ENCODE results near the gene DHRS13. TPM values are rescaled to one million over a fixed set of nuclear protein-coding genes. Genes with fewer than 3 reads are reported as not detected.

Gene DHRS13
- total and polyA plus RNA-seq, 4 donors: 5.0 to 91.6 (median 11.0) TPM

DNA sequence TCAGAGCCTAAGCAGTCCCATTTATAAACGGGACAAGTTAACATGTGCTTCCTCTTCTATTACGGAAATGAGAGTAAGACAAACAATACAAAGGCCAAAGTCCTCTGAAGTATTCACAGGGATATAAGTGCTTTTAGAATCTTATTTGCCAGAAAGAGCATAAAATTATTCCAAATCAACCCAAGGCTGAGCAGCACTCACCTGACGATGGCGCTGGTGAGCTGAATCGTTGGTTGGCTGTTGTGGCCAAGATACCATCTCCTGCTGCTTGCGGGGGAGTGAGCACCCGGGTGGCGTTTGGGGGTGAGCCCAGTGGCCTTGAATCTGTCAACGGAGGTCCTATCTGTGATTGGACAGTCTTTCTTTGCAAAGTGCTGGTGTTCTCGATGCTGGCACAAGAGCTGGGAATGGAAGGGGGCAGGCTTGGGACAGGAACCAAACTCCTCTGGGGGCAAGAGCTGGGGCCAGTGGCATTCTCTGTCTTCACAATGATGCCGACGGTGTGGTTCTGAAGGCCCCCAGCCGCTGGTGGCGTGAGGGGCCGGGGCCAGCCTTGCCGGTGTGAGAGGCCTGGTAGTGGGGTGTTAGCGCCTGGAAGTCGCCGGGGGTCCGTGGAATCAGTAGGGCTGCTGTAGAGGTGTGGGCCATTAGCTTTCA lies 9.5 kb upstream of the DHRS13 start:
- peak overlapping the region; percentile 43 to 77 for H3K27ac ChIP-seq (ENCODE audit: low read depth in 1 of 2, low read length in 2 of 2)
- no peak for DNase-seq (ENCODE audit: low spot score)
- 63% methylated on average over 20 of the region's 20 CpGs for WGBS
- peaks cover 25 to 86% (median 68%) of the 10 kb centered on the region in 4 donors for H3K36me3 ChIP-seq (ENCODE audit: control insufficient read depth in 4 of 4, insufficient read depth in 3 of 4, low read depth in 1 of 4, low read length in 3 of 4)
- no peaks in the 10 kb centered on the region for H3K27me3 ChIP-seq (ENCODE audit: control insufficient read depth in 4 of 4, insufficient read depth in 4 of 4, low read length in 3 of 4)
- no peak overlapping the region for H3K4me3 ChIP-seq (ENCODE audit: low read depth in 1 of 3, low read length in 3 of 3)
- H3K4me1 ChIP-seq (ENCODE audit: control insufficient read depth in 4 of 4, insufficient read depth in 4 of 4, low read length in 3 of 4): peaks cover 15 to 16% (median 16%) of the 10 kb centered on the region in 4 donors
- H3K9me3 ChIP-seq (ENCODE audit: control insufficient read depth in 4 of 4, low read length in 3 of 4): no peaks in the 10 kb centered on the region
- TF ChIP-seq FOXA2 (IDR thresholded peaks at IDR 0.05): no peak
- TF ChIP-seq, protein P1, sequence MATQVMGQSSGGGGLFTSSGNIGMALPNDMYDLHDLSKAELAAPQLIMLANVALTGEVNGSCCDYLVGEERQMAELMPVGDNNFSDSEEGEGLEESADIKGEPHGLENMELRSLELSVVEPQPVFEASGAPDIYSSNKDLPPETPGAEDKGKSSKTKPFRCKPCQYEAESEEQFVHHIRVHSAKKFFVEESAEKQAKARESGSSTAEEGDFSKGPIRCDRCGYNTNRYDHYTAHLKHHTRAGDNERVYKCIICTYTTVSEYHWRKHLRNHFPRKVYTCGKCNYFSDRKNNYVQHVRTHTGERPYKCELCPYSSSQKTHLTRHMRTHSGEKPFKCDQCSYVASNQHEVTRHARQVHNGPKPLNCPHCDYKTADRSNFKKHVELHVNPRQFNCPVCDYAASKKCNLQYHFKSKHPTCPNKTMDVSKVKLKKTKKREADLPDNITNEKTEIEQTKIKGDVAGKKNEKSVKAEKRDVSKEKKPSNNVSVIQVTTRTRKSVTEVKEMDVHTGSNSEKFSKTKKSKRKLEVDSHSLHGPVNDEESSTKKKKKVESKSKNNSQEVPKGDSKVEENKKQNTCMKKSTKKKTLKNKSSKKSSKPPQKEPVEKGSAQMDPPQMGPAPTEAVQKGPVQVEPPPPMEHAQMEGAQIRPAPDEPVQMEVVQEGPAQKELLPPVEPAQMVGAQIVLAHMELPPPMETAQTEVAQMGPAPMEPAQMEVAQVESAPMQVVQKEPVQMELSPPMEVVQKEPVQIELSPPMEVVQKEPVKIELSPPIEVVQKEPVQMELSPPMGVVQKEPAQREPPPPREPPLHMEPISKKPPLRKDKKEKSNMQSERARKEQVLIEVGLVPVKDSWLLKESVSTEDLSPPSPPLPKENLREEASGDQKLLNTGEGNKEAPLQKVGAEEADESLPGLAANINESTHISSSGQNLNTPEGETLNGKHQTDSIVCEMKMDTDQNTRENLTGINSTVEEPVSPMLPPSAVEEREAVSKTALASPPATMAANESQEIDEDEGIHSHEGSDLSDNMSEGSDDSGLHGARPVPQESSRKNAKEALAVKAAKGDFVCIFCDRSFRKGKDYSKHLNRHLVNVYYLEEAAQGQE (IDR thresholded peaks at IDR 0.05): no peak
- TF ChIP-seq, protein P2, sequence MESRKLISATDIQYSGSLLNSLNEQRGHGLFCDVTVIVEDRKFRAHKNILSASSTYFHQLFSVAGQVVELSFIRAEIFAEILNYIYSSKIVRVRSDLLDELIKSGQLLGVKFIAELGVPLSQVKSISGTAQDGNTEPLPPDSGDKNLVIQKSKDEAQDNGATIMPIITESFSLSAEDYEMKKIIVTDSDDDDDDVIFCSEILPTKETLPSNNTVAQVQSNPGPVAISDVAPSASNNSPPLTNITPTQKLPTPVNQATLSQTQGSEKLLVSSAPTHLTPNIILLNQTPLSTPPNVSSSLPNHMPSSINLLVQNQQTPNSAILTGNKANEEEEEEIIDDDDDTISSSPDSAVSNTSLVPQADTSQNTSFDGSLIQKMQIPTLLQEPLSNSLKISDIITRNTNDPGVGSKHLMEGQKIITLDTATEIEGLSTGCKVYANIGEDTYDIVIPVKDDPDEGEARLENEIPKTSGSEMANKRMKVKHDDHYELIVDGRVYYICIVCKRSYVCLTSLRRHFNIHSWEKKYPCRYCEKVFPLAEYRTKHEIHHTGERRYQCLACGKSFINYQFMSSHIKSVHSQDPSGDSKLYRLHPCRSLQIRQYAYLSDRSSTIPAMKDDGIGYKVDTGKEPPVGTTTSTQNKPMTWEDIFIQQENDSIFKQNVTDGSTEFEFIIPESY (IDR thresholded peaks at IDR 0.05): no peak
- TF ChIP-seq RXRA (IDR thresholded peaks at IDR 0.05): no peak
- peak; percentile 41 to 67 for TF ChIP-seq RAD21 (IDR thresholded peaks at IDR 0.05)
- peak; percentile 56 for TF ChIP-seq HNF4G (IDR thresholded peaks at IDR 0.05)
- TF ChIP-seq HNF4A (conservative IDR thresholded peaks at IDR 0.05): peak; percentile 83 to 88
- TF ChIP-seq YY1 (IDR thresholded peaks at IDR 0.05): peak; percentile 28
- TF ChIP-seq FOXA1 (IDR thresholded peaks at IDR 0.05): no peak
- TF ChIP-seq GABPA (IDR thresholded peaks at IDR 0.05 in 1 of 2, conservative IDR thresholded peaks at IDR 0.05 in 1 of 2): peak in 1 of 2 donors; percentile 59
- TF ChIP-seq TAF1 (conservative IDR thresholded peaks at IDR 0.05): no peak
- TF ChIP-seq NR2F2 (IDR thresholded peaks at IDR 0.05): no peak
- peak in 1 of 2 donors; percentile 42 for TF ChIP-seq EGR1 (IDR thresholded peaks at IDR 0.05; ENCODE audit: low read depth in 2 of 2)
- TF ChIP-seq, protein P3, sequence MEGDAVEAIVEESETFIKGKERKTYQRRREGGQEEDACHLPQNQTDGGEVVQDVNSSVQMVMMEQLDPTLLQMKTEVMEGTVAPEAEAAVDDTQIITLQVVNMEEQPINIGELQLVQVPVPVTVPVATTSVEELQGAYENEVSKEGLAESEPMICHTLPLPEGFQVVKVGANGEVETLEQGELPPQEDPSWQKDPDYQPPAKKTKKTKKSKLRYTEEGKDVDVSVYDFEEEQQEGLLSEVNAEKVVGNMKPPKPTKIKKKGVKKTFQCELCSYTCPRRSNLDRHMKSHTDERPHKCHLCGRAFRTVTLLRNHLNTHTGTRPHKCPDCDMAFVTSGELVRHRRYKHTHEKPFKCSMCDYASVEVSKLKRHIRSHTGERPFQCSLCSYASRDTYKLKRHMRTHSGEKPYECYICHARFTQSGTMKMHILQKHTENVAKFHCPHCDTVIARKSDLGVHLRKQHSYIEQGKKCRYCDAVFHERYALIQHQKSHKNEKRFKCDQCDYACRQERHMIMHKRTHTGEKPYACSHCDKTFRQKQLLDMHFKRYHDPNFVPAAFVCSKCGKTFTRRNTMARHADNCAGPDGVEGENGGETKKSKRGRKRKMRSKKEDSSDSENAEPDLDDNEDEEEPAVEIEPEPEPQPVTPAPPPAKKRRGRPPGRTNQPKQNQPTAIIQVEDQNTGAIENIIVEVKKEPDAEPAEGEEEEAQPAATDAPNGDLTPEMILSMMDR (IDR thresholded peaks at IDR 0.05; ENCODE audit: low read depth, low read length, missing input control): peak; percentile 42
- TF ChIP-seq, protein P4, sequence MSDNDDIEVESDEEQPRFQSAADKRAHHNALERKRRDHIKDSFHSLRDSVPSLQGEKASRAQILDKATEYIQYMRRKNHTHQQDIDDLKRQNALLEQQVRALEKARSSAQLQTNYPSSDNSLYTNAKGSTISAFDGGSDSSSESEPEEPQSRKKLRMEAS (IDR thresholded peaks at IDR 0.05): peak; percentile 84
- TF ChIP-seq, protein P5, sequence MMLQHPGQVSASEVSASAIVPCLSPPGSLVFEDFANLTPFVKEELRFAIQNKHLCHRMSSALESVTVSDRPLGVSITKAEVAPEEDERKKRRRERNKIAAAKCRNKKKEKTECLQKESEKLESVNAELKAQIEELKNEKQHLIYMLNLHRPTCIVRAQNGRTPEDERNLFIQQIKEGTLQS (IDR thresholded peaks at IDR 0.05): no peak
- peak in 1 of 2 donors; percentile 25 for TF ChIP-seq JUND (IDR thresholded peaks at IDR 0.05)
- TF ChIP-seq SP1 (IDR thresholded peaks at IDR 0.05): peak; percentile 81
- H3K9ac ChIP-seq (ENCODE audit: low read depth in 1 of 2, low read length in 2 of 2): no peak overlapping the region
